IMR-90 (cell line): ENCODE data around the gene SEMA5A. TPM values are rescaled to one million over a fixed set of nuclear protein-coding genes. Genes with fewer than 3 reads are reported as not detected.

Source experiments
- ATAC-seq: fragments of 200-7000 bp; cut with Tn5 transposase; 2 replicates; pipeline ENCODE4 v1.9.1; 2020; ENCODE audit warnings: low read depth, mild to moderate bottlenecking, moderate library complexity
- BruUV-seq: library from RNA; stranded (reverse); fragments of 400-500 nt; replicated peaks from 2 replicates; lab custom pipeline; 2021; lab: Mats Ljungman, UMichigan
- CTCF ChIA-PET: fragments of 300-600 bp; formaldehyde crosslinking; extraction: SDS; loops from one replicate; lab custom pipeline; 2021; ENCODE audit warnings: antibody characterized with exemption; lab: Yijun Ruan, JAX
- POLR2A ChIA-PET: fragments of 300-600 bp; sonication (Branson Sonifier 250); formaldehyde crosslinking; loops from one replicate; lab custom pipeline; 2022; ENCODE audit warnings: antibody characterized with exemption; ENCODE audit not compliant: unreplicated experiment; lab: Charles Lee
- DNase-seq: peaks from one replicate; pipeline ENCODE4 v3.0.0; 2013
- H2AFZ ChIP-seq: replicated peaks from 2 replicates; pipeline ENCODE3; 2013; ENCODE audit warnings: low read length, mild to moderate bottlenecking; ENCODE audit not compliant: poor library complexity
- H2AK5ac ChIP-seq: 2 replicates; pipeline ENCODE4 v1.6.1; 2013; ENCODE audit warnings: low read depth, low read length, inconsistent platforms
- H2AK9ac ChIP-seq: replicated peaks from 2 replicates; pipeline ENCODE3; 2013; ENCODE audit warnings: mild to moderate bottlenecking, low read depth, low read length, moderate library complexity; ENCODE audit not compliant: poor library complexity
- H2BK120ac ChIP-seq: 2 replicates; pipeline ENCODE4 v1.6.1; 2013; ENCODE audit warnings: low read depth, low read length, inconsistent platforms
- H2BK15ac ChIP-seq: 3 replicates; pipeline ENCODE4 v1.6.1; 2013; ENCODE audit warnings: low read depth, low read length, inconsistent platforms
- H2BK20ac ChIP-seq: 2 replicates; pipeline ENCODE4 v1.6.1; 2013; ENCODE audit warnings: low read depth, mild to moderate bottlenecking, inconsistent platforms, low read length, moderate library complexity
- H2BK5ac ChIP-seq: 2 replicates; pipeline ENCODE4 v1.6.1; 2013; ENCODE audit warnings: mild to moderate bottlenecking, low read depth, low read length, inconsistent platforms; ENCODE audit not compliant: poor library complexity, severe bottlenecking
- H3K14ac ChIP-seq: replicated peaks from 2 replicates; pipeline ENCODE4 v1.6.1; 2013; ENCODE audit warnings: low read depth, low read length, inconsistent platforms
- H3K18ac ChIP-seq: 2 replicates; pipeline ENCODE4 v1.6.1; 2013; ENCODE audit warnings: low read depth, low read length, control low read depth
- H3K23ac ChIP-seq: 2 replicates; pipeline ENCODE4 v1.6.1; 2013; ENCODE audit warnings: low read depth, low read length, inconsistent platforms
- H3K27ac ChIP-seq: 2 replicates; pipeline ENCODE4 v1.5.1; 2013; ENCODE audit warnings: mild to moderate bottlenecking, control low read depth, low read length; ENCODE audit not compliant: insufficient read depth
- H3K27me3 ChIP-seq: 2 replicates; pipeline ENCODE4 v1.6.1; 2013; ENCODE audit warnings: low read length; ENCODE audit not compliant: control insufficient read depth, insufficient read depth
- H3K36me3 ChIP-seq: 2 replicates; pipeline ENCODE4 v1.6.1; 2013; ENCODE audit warnings: low read length, mixed read lengths; ENCODE audit not compliant: control insufficient read depth, insufficient read depth
- H3K4ac ChIP-seq: 2 replicates; pipeline ENCODE4 v1.6.1; 2013; ENCODE audit warnings: low read depth, low read length, inconsistent platforms
- H3K4me1 ChIP-seq: 2 replicates; pipeline ENCODE4 v1.6.1; 2013; ENCODE audit warnings: low read length, mixed read lengths; ENCODE audit not compliant: control insufficient read depth, insufficient read depth
- H3K4me2 ChIP-seq: 2 replicates; pipeline ENCODE4 v1.6.1; 2013; ENCODE audit warnings: low read depth, mild to moderate bottlenecking, control low read depth, low read length, moderate library complexity
- H3K4me3 ChIP-seq: 2 replicates; pipeline ENCODE4 v1.5.1; 2013; ENCODE audit warnings: low read depth, mild to moderate bottlenecking, control low read depth, low read length, moderate library complexity; ENCODE audit not compliant: insufficient read depth
- H3K56ac ChIP-seq: 2 replicates; pipeline ENCODE4 v1.6.1; 2013; ENCODE audit warnings: low read length, inconsistent platforms; ENCODE audit not compliant: insufficient read depth; ENCODE audit errors: extremely low read depth
- H3K79me1 ChIP-seq, 2 experiments: 2 replicates each; pipeline ENCODE4 v1.6.1; 2013; ENCODE audit warnings: low read length in 2 of 2, inconsistent platforms in 1 of 2, low read depth in 1 of 2
- H3K9ac ChIP-seq: 2 replicates; pipeline ENCODE4 v1.6.1; 2013; ENCODE audit warnings: low read depth, low read length, control low read depth
- H3K9me1 ChIP-seq: 2 replicates; pipeline ENCODE4 v1.6.1; 2013; ENCODE audit warnings: low read length, inconsistent platforms; ENCODE audit not compliant: insufficient read depth
- H3K9me3 ChIP-seq: 2 replicates; pipeline ENCODE4 v1.6.1; 2013; ENCODE audit warnings: low read length; ENCODE audit not compliant: control insufficient read depth, insufficient read depth
- H4K20me1 ChIP-seq: 2 replicates; pipeline ENCODE4 v1.6.1; 2013; ENCODE audit warnings: low read length, inconsistent platforms; ENCODE audit not compliant: insufficient read depth
- H4K5ac ChIP-seq: 2 replicates; pipeline ENCODE4 v1.6.1; 2013; ENCODE audit warnings: mild to moderate bottlenecking, low read depth, low read length, control low read depth
- H4K8ac ChIP-seq, 2 experiments: 2 replicates each; pipeline ENCODE4 v1.6.1; 2013; ENCODE audit warnings: low read depth in 2 of 2, low read length in 2 of 2, control low read depth in 1 of 2, inconsistent platforms in 1 of 2
- H4K91ac ChIP-seq: 2 replicates; pipeline ENCODE4 v1.6.1; 2013; ENCODE audit warnings: low read depth, low read length, inconsistent platforms; ENCODE audit not compliant: insufficient read depth
- CEBPB ChIP-seq: IDR thresholded peaks from 2 replicates; pipeline ENCODE4 v1.6.1; 2012; ENCODE audit warnings: low read depth, low read length, improper control_type of control experiment
- CTCF ChIP-seq: conservative IDR thresholded peaks from 2 replicates; pipeline ENCODE4 v1.5.1; 2012; ENCODE audit warnings: mild to moderate bottlenecking, low read depth, low read length, improper control_type of control experiment
- FOS ChIP-seq: fragments of 150-350 bp; IDR thresholded peaks from 2 replicates; pipeline ENCODE4 v1.6.1; 2016; ENCODE audit warnings: low read depth, low read length
- MAZ ChIP-seq: IDR thresholded peaks from 2 replicates; pipeline ENCODE4 v1.6.1; 2012; ENCODE audit warnings: low read depth, mild to moderate bottlenecking, low read length, improper control_type of control experiment, moderate library complexity, borderline replicate concordance
- NFE2L2 ChIP-seq: fragments of 150-350 bp; IDR thresholded peaks from 2 replicates; pipeline ENCODE4 v1.6.1; 2016; ENCODE audit warnings: low read depth, mild to moderate bottlenecking, low read length
- RAD21 ChIP-seq: IDR thresholded peaks from 2 replicates; pipeline ENCODE4 v1.6.1; 2012; ENCODE audit warnings: low read length, improper control_type of control experiment
- RFX5 ChIP-seq: IDR thresholded peaks from 2 replicates; pipeline ENCODE4 v1.8.0; 2012; ENCODE audit warnings: low read depth, mild to moderate bottlenecking, low read length, moderate library complexity
- WGBS, 2 experiments: methylation state at CpG; one replicate each; pipeline versions ENCODE4 v1.1.5 to v1.1.7; 2013; ENCODE audit warnings: missing lambda C conversion rate in 2 of 2; ENCODE audit not compliant: insufficient read length in 1 of 2; ENCODE audit errors: extremely low coverage in 2 of 2; 5-methylcytosine and 5-hydroxymethylcytosine counted together
- dilution Hi-C: fragments of 300-500 bp; cut with HindIII; formaldehyde crosslinking; loops from one replicate; pipeline ENCODE4 v1.14.3; 2018; ENCODE audit warnings: low sequenced_read_pairs; ENCODE audit not compliant: unreplicated experiment
- in situ Hi-C: fragments of 300-500 bp; cut with MboI; formaldehyde crosslinking; loops from 3 replicates; pipeline ENCODE4 v1.14.3; 2019; ENCODE audit warnings: low sequenced_read_pairs, inconsistent platforms, mixed read lengths
- intact Hi-C: fragments of 100-400 bp; cut with micrococcal nuclease; formaldehyde crosslinking; loops from 2 replicates; pipeline ENCODE4 v1.10.0; 2022
- polyA plus RNA-seq, 3 experiments: library from polyadenylated mRNA; depleted of rRNA; stranded (reverse); fragments of >200 nt; gene quantifications; 2 replicates each; pipeline ENCODE4 v1.2.3, GENCODE V29; 2012; ENCODE audit warnings: low replicate concordance in 1 of 3
- total RNA-seq: library from RNA; depleted of rRNA; stranded (reverse); fragments of >200 nt; gene quantifications from 2 replicates; pipeline ENCODE4 v1.2.3, GENCODE V29; 2012

SEMA5A gene
- total and polyA plus RNA-seq, 2 of the 4 experiments (the other 2 are of a cell fraction) = 8.2 to 9.9 TPM

- H4K20me1 ChIP-seq = no peaks in the 10 kb centered on the region
- H3K4me1 ChIP-seq = peaks cover 2% of the 10 kb centered on the region; the same call in 1 of the 2 replicates
- ATAC-seq (no peak), DNase-seq (peak; percentile 62)
- no peak overlapping the region for H2BK120ac ChIP-seq
- H2BK20ac ChIP-seq = no peak overlapping the region
- CTCF ChIA-PET = no interaction called here
- H3K79me1 ChIP-seq = no peaks in the 10 kb centered on the region
- 0 out of 3 replicates have a peak overlapping the region, but pooled peaks have one; percentile 55 for H2BK15ac ChIP-seq
- H3K9me1 ChIP-seq = peaks cover 6% of the 10 kb centered on the region
- no peak overlapping the region for H2AFZ ChIP-seq
- H2BK5ac ChIP-seq = no peak overlapping the region
- no peak overlapping the region; the same call in 1 of the 2 replicates for H3K23ac ChIP-seq
- no peak overlapping the region for H4K8ac ChIP-seq
- peaks cover 7% of the 10 kb centered on the region for H3K36me3 ChIP-seq
- POLR2A ChIA-PET = no interaction called here
- no peak overlapping the region for H3K4me2 ChIP-seq
- H3K9me3 ChIP-seq = peaks cover 3% of the 10 kb centered on the region; the same call in 1 of the 2 replicates
- no peaks in the 10 kb centered on the region for H3K27me3 ChIP-seq
- no CpG with 5 or more reads among the region's 4 CpGs for WGBS, 2 experiments
- no peak overlapping the region for H2AK5ac ChIP-seq
- H3K4me3 ChIP-seq = no peak overlapping the region
- intact Hi-C loops = no loop called here
- dilution Hi-C loops = no loop called here
- no peak overlapping the region for H4K5ac ChIP-seq
- in situ Hi-C loops = no loop called here
- H4K91ac ChIP-seq = no peak overlapping the region; the same call in 1 of the 2 replicates
- H3K14ac ChIP-seq = no peak overlapping the region; the same call in 1 of the 2 replicates
- no peak overlapping the region for H3K27ac ChIP-seq
- H3K9ac ChIP-seq = no peak overlapping the region
- TF ChIP-seq MAZ (no peak), RFX5 (no peak), FOS (no peak), NFE2L2 (no peak), RAD21 (no peak), CEBPB (peak; percentile 58), CTCF (no peak)
- peak overlapping the region; percentile 59; the same call in 1 of the 2 replicates for H3K18ac ChIP-seq
- no peak overlapping the region for H3K4ac ChIP-seq
- H2AK9ac ChIP-seq = no peak overlapping the region
- no peak overlapping the region for H3K56ac ChIP-seq
- no TSS peak for BruUV-seq
Measured at GRCh38 chr5:9112520-9113291, 433.2 kb downstream of the SEMA5A start.
